ENCODE measurements around the gene NARF. TPM values are rescaled to one million over a fixed set of nuclear protein-coding genes. Genes with fewer than 3 reads are reported as not detected.
A peak's percentile ranks its signal among the peaks of the same experiment; 100 is the strongest.

Gene NARF
- total RNA-seq, 3 donors from 2014 or later: 31.9 to 59.5 (median 44.9) TPM

DNA sequence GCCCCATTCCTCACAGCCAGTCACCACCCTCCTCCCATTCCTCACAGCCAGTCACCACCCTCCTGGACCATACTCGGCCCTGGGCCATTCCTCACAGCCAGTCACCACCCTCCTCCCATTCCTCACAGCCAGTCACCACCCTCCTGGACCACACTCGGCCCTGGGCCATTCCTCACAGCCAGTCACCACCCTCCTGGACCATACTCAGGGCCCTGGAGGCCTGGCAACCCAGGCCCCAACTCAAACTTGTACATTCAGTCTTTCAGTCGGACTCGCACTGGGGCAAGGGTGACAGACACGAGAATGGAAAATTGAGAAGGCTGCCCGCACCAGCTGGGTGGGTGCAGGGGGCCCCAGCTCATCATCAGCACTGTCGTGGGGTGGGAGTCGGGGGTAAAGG, 30.6 kb downstream of the NARF start:
- no peaks in the 10 kb centered on the region for H3K4me1 ChIP-seq
- TF ChIP-seq POLR2AphosphoS5 (IDR thresholded peaks at IDR 0.05) (no peak), POLR2A (IDR thresholded peaks at IDR 0.05) (no peak)
- TF ChIP-seq, protein P1, sequence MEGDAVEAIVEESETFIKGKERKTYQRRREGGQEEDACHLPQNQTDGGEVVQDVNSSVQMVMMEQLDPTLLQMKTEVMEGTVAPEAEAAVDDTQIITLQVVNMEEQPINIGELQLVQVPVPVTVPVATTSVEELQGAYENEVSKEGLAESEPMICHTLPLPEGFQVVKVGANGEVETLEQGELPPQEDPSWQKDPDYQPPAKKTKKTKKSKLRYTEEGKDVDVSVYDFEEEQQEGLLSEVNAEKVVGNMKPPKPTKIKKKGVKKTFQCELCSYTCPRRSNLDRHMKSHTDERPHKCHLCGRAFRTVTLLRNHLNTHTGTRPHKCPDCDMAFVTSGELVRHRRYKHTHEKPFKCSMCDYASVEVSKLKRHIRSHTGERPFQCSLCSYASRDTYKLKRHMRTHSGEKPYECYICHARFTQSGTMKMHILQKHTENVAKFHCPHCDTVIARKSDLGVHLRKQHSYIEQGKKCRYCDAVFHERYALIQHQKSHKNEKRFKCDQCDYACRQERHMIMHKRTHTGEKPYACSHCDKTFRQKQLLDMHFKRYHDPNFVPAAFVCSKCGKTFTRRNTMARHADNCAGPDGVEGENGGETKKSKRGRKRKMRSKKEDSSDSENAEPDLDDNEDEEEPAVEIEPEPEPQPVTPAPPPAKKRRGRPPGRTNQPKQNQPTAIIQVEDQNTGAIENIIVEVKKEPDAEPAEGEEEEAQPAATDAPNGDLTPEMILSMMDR (IDR thresholded peaks at IDR 0.05): no peak
- intact Hi-C loops (cut with DNase I; ENCODE audit: low total_unique reads): loop anchor here (2.0 to 10.0 kb wide), 2 partner anchors 52 to 1854 kb away; no protein-coding TSS in a partner anchor
- DNase-seq (ENCODE audit: low spot score in 2 of 2): no peak
- no peaks in the 10 kb centered on the region for H3K36me3 ChIP-seq
- no peaks in the 10 kb centered on the region for H3K9me3 ChIP-seq
- H3K4me3 ChIP-seq: no peak overlapping the region
- peak overlapping the region in 1 of 2 donors; percentile 19 for H3K27ac ChIP-seq
- no peaks in the 10 kb centered on the region for H3K27me3 ChIP-seq

DNA sequence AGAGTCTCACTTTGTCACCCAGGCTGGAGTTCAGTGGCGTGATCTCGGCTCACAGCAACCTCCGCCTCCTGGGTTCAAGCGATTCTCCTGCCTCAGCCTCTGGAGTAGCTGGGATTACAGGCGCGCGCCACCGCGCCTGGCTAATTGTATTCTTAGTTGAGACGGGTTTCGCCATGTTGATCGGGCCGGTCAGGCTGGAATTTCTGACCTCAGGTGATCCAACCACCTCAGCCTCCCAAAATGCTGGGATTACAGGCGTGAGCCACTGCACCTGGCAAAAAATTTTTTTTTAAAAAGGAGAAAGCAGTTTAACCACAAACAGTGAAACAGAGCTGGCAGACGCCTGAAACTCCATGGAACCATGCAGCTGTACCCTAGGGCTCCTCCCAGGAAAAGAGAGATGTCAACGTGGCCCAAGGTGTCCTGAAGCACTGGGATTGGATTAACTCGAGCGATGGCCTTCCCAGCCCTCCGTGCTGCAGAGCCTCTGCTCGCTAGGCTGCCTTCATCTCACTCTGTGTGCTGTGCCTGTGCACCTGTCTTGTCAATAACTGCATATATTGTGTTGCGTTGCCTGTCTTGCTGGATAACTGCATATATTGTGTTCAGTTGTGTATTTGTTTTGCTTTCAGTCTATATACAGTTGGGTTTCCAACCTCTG, 31.4 kb downstream of the NARF start:
- no peak for TF ChIP-seq POLR2A (IDR thresholded peaks at IDR 0.05)
- TF ChIP-seq, protein P1 (IDR thresholded peaks at IDR 0.05): no peak
- no peak for DNase-seq (ENCODE audit: low spot score in 2 of 2)
- H3K36me3 ChIP-seq: no peaks in the 10 kb centered on the region
- H3K9me3 ChIP-seq: no peaks in the 10 kb centered on the region
- no peak overlapping the region for H3K4me3 ChIP-seq
- H3K4me1 ChIP-seq: no peaks in the 10 kb centered on the region
- H3K27me3 ChIP-seq: no peaks in the 10 kb centered on the region
- intact Hi-C loops (cut with DNase I; ENCODE audit: low total_unique reads): loop anchor here (2.0 to 10.0 kb wide), 2 partner anchors 51 to 1855 kb away; no protein-coding TSS in a partner anchor
- H3K27ac ChIP-seq: no peak overlapping the region

DNA sequence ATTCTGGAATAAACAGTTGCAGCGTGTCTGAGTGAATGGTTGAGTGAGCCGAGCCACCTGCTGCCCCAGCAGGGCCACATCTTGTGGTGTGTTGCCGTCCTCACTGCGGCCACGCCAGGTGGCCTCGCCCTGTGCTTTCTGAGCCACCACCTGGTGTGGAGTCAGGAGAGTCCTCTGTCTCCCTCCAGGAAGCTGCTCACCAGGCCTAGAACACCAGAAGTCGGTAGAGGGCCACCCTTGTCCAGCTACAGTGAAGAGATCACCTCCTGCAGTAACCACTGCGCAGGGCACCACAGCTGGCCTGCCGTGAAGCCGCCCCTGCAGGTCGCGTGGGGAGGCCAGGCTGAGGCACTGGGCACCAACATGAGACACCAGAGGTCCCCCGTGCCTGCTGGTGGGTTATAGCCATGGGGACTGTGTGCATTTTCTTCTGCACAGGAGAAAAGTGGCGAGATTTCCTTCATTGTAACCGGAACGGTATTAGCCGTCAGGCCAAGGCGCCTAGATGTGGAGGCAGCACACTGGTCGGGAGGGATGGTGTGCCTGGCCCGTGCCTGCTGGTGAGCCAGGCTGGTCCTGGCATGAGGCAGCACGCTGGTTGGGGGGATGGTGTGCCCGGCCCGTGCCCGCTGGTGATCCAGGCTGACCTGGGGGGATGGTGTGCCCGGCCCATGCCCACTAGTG, 32.1 kb downstream of the NARF start:
- H3K9me3 ChIP-seq: no peaks in the 10 kb centered on the region
- no peak overlapping the region for H3K4me3 ChIP-seq
- DNase-seq (ENCODE audit: low spot score in 2 of 2): no peak
- H3K4me1 ChIP-seq: no peaks in the 10 kb centered on the region
- TF ChIP-seq, protein P1 (IDR thresholded peaks at IDR 0.05): no peak
- TF ChIP-seq POLR2A (IDR thresholded peaks at IDR 0.05): no peak
- TF ChIP-seq POLR2AphosphoS5 (IDR thresholded peaks at IDR 0.05): no peak
- no peaks in the 10 kb centered on the region for H3K27me3 ChIP-seq
- H3K36me3 ChIP-seq: no peaks in the 10 kb centered on the region
- intact Hi-C loops (cut with DNase I; ENCODE audit: low total_unique reads): no loop called here
- H3K27ac ChIP-seq: no peak overlapping the region

DNA sequence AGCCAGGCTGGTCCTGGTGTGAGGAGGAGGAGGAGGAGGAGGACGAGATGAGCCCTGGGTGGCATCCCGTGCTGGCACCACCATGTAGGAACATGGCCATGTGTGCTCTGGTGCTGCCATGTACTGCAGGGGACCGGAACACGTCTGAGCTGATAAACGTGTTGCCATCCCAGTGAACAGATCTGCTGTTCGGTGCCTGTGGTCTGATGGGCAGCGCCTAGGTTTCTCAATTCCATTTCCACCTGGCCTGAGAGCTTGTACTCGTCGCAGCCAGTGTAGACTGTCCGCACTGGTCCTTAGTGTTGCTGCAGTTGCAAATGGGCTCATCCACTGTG, 32.6 kb downstream of the NARF start:
- TF ChIP-seq POLR2AphosphoS5 (IDR thresholded peaks at IDR 0.05) (no peak), POLR2A (IDR thresholded peaks at IDR 0.05) (no peak)
- TF ChIP-seq, protein P1 (IDR thresholded peaks at IDR 0.05): no peak
- intact Hi-C loops (cut with DNase I; ENCODE audit: low total_unique reads): no loop called here
- Histone ChIP-seq H3K27me3 (no peaks in the 10 kb centered on the region), H3K27ac (no peak overlapping the region), H3K36me3 (no peaks in the 10 kb centered on the region), H3K4me1 (no peaks in the 10 kb centered on the region), H3K9me3 (no peaks in the 10 kb centered on the region), H3K4me3 (no peak overlapping the region)
- no peak for DNase-seq (ENCODE audit: low spot score in 2 of 2)

DNA sequence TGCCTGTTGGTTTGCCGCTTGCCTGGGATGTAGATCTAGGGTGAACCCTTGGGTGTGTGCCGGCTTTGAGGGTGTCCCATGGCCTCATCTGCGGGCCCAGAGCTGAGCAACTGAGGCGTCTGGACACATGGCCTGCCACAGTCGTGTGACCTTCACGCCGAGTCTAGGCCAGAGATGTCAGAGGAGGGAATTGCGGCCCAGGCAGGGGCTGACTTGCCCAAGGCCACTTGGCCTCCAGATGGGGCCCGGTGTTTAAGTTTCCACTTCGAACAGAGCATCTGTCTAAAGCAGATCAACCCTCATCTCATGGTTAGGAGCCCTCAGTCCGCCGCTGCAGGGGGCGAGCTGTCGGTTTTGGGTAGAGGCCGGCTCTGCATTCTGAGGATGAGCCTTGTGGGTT, 33.0 kb downstream of the NARF start:
- no peak for DNase-seq (ENCODE audit: low spot score in 2 of 2)
- H3K4me1 ChIP-seq: peaks cover under 1 to 2% of the 10 kb centered on the region in 2 donors
- no peaks in the 10 kb centered on the region for H3K27me3 ChIP-seq
- H3K36me3 ChIP-seq: no peaks in the 10 kb centered on the region
- TF ChIP-seq POLR2AphosphoS5 (IDR thresholded peaks at IDR 0.05) (no peak), POLR2A (IDR thresholded peaks at IDR 0.05) (no peak)
- TF ChIP-seq, protein P1 (IDR thresholded peaks at IDR 0.05): no peak
- intact Hi-C loops (cut with DNase I; ENCODE audit: low total_unique reads): no loop called here
- H3K27ac ChIP-seq: no peak overlapping the region
- no peaks in the 10 kb centered on the region for H3K9me3 ChIP-seq
- H3K4me3 ChIP-seq: no peak overlapping the region

All from breast epithelium (tissue), 4 donors.